ENCODE results near the gene RAB37.

The RAB37 gene

DNA sequence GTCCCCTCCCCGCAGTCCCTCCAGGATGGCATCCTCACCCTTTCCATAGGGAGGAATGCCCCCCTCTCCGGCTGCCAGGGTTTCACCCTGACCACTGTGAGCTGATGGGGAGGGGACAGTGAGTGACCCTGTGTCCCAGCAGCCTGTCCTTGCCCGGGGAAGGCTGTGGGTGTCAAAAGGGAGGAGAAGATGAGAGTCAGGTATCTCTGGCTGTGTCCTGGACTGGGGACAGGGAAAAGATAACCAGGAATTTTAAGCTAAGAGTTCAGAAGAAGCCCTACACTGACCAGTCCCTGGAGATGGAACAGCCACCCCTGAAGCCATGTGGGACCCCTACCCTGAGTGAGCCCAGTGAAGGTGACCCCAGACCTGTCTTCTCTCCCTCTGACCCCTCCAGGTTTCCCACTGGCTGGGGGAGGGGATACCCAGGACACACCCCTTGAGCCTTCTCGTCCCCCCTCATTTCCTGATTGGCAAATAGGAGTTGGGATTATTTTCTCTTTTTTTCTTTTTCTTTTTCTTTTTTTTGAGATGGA lies 27.8 kb downstream of the RAB37 start:
- DNase-seq: no peak

DNA sequence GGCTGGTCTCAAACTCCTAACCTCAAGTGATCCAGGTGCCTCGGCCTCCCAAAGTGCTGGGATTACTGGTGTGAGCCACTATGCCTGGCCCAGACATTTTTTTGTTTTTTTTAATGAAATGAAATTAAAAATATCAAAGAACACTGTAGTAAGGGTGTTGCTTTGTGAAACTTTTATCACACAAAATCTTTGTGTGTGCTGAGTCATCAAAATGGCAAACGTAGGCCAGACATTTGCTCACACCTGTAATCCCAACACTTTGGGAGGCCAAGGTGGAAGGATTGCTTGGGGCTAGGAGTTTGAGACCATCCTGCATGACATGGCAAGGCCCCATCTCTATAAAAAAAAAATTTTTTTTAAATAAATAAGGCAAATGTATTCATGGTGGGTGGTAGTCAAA lies 29.4 kb downstream of the RAB37 start:
- no peak for DNase-seq

GRCh38 chr17:74767111-74767516 lies 30.1 kb downstream of the RAB37 start:
- no peak for DNase-seq

GRCh38 chr17:74768069-74768762 lies 31.2 kb downstream of the RAB37 start:
- no peak for DNase-seq

- DNase-seq: no peak
These were observed 31.7 kb downstream of the RAB37 start for GRCh38 chr17:74768763-74769114.

- no peak for DNase-seq
These were observed 32.3 kb downstream of the RAB37 start for GRCh38 chr17:74769266-74769855.

DNA sequence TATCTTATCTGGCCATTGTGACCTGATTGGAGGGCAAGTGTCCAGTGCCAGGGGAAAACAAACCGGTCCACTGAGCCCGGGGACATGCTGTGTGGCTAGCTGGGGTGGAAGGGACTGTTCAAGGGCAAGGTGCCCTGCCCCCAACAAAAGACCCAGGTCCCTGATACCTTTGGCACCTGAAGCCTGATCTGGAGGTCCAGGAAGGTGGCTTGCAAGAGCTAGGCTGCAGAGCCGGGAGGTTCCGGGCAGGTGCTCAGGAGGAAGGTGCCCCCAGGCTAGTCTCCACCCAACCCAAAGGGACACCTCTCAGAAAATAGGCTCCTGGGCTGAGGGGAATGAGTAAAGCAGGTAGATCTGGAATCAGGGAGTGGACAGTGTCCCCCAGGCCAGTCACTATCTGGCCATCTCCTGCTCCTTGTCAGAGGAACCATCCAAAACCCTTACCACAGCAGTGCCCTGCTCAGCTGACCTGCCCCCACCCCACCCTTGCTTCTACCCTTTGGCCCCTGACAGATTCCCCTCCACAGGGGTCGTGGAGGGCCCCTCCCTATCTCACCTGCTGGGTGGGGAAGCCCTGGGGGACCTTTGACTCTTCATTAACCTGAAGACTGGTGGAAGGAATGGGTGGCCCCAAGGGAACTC lies 32.9 kb downstream of the RAB37 start:
- no peak for DNase-seq

GRCh38 chr17:74770498-74771318 lies 33.7 kb downstream of the RAB37 start:
- DNase-seq: peak; percentile 77

- no peak for DNase-seq
These were observed 34.4 kb downstream of the RAB37 start for GRCh38 chr17:74771319-74771914.

DNA sequence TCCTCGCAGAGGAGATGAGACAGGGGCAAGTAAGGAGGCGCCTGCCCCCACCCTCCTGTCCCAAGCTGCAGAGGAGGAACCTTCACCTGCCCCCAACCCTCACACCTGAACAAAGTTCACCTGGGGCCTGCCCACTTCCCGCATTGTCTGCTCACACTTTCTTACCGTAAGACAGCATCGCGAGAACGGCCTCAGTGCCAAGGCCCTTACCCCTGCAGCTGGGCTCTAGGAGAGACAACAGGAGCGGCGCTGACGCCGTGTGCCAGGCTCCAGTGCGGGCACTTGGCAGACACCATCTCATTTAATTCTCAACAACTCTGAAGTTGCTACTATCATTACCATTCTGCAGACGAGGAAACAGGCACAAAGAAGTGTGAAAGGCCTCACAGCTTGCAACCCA lies 35.0 kb downstream of the RAB37 start:
- no peak for DNase-seq

DNA sequence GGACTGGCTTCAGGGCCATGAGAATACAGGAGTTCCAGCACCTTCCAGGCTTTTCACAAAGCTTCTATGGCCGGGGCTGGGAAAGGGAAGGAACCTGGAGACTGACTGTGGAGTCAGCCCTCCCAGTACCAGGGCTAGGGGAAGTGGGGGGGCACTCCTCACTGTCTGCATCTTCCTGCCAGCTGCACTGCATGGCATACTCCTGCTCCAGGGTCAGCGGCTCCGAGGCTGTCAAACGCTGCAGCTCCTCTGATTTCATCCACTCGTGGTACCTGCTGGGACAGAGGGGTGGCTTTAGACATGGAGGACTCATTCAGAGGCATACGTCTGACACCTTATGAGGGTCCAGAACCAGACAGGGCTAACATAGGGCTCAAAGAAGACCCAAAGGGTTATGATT lies 36.4 kb downstream of the RAB37 start:
- DNase-seq: no peak

GRCh38 chr17:74773871-74774286 lies 36.8 kb downstream of the RAB37 start:
- no peak for DNase-seq

GRCh38 chr17:74775409-74776043 lies 38.5 kb downstream of the RAB37 start:
- no peak for DNase-seq

- DNase-seq: peak; percentile 99
These were observed 39.2 kb downstream of the RAB37 start, which contains the start of gene NAT9 for GRCh38 chr17:74776044-74776962. NAT9 (minus strand) TSS chr17:74776345; CDS start chr17:74775698, 647 bp downstream.

DNA sequence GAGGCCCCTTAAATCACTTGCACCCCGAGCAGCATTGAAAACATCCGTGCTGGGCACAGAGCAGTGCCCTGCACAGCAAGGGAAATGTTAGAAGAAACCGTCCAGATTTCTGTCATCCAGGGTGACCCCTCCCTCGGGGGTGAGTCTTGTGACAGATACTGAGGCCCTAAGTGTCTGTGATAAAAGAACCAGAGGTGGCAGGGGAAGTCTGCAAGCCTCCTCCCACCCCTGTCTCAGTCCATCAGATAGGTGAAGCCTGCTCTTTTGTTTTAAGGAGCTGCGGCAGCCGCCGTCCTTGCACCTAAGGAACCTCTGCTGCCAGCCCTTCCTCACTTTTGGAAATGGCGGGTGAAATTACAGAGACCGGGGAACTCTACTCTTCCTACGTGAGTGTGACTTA lies 39.9 kb downstream of the RAB37 start:
- DNase-seq: no peak

- no peak for DNase-seq
These were observed 41.0 kb downstream of the RAB37 start for GRCh38 chr17:74777901-74778515.

GRCh38 chr17:74778960-74779359 lies 41.9 kb downstream of the RAB37 start:
- no peak for DNase-seq

- no peak for DNase-seq
These were observed 42.4 kb downstream of the RAB37 start for GRCh38 chr17:74779501-74779900.

DNA sequence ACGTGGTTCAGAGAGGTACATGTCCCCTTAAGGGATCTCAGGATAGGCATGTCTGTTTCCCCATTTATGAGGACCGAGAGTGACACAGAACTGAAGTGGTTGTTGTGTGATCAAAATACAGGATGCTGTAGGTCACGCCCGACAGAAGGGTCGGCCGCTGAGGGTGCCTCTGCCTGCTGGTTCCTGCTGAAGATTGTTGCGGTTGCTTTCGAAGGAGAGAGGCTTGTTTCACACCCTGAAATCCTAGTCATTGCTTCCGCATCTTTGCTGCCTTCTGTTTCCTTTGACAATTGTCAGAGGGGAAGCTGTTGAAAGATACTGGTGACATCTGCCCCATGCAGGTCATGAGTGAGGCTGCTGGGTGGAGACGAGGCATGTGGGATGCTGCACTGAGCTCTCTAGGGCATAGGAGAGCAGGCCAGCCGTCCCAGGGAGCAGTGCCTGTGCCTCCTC lies 42.9 kb downstream of the RAB37 start:
- DNase-seq: peak; percentile 88

- DNase-seq: peak; percentile 57
These were observed 43.6 kb downstream of the RAB37 start for GRCh38 chr17:74780443-74781238.

Data from activated CD4-positive, alpha-beta T cell treated with anti-CD3 and anti-CD28 coated beads, Interleukin-2, Interleukin-6, amounts not matched to agents 100 ng/mL and 50 ng/mL, durations not matched to agents 16 hours and 8 hours (primary cell).